ENCODE results near the gene SH3BGR.

The SH3BGR gene

DNA sequence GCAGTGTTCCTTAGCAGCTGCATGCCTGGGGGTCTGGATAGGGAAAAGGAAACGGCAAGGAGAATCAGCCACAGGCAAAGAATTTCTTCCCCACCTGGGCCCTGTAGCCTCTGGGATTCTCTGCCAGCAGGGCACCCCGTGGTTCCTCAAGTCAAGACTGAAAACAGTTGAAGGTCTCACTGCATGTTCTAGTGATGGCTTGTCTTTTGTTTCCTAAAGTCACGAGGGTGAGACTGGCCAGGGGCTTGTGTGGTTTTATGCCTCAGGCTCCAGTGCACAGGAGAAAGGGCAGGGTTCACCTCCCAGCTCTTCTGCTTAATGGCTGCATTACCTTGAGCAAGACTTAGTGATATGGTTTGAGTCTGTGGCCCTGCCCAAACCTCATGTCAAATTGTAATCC is 107.7 kb downstream of the SH3BGR start:
- Mint-ChIP-seq H3K27me3 (no peaks in the 10 kb centered on the region), H3K36me3 (ENCODE audit: insufficient read depth) (no peaks in the 10 kb centered on the region), H3K4me3 (no peak overlapping the region), H3K27ac (no peak overlapping the region), H3K9me3 (no peaks in the 10 kb centered on the region), H3K4me1 (ENCODE audit: low read depth in 2 of 2) (no peaks in the 10 kb centered on the region)
- ATAC-seq (replicated peaks), result no peak
- no peak for DNase-seq

- H3K36me3 Mint-ChIP-seq (ENCODE audit: insufficient read depth), result no peaks in the 10 kb centered on the region
- H3K4me3 Mint-ChIP-seq, result no peak overlapping the region
- no peaks in the 10 kb centered on the region for H3K9me3 Mint-ChIP-seq
- DNase-seq, result no peak
- H3K27me3 Mint-ChIP-seq, result no peaks in the 10 kb centered on the region
- ATAC-seq (replicated peaks), result no peak
- H3K27ac Mint-ChIP-seq, result no peak overlapping the region
- H3K4me1 Mint-ChIP-seq (ENCODE audit: low read depth in 2 of 2), result no peaks in the 10 kb centered on the region
These were observed 109.4 kb downstream of the SH3BGR start for GRCh38 chr21:39561140-39561539.

DNA sequence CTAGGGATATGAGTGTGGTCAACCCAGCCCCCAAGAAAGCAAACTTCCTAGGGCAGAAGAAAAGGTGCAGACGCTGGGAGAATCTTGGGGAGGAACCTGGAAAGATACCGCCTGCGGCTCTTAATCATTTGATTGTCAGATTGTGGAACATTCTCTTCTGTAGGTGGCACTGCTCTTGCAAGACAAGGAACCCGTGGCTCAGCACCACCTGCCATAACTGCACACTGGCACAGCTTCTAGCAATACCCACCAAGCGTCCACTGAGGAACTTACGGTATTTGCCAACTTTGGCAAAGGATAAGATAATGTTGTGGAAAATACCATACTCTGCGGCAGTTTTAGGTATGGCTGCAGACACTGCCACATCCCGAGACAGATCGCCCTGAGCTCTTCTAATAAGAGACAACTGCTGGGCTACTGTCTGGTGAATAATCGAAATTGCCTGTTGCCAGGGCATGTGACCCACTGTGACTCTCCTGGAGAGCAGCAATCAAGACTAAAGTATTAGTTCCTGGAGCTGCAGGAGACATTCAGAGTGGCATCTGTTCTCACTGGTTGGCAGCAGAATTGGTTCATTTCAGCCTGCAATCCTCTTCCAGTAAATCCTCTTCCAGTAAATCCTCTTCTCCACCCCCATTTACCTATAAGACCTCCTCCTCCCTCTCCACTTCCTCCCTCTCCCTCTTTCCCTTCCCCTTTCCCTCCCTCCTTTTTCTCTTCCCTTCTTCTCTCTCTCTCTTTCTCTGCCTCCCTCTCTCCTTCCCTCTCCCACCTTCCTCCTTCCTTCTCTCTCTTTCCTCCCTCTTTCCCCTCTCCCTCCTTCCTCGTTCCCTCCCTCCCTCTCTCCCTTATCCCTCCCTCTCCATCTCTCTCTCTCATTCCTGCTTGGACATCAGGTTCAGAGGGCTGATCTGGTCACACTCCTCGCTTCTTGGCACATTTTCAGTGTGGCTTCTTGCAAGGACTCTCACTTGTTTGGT is 111.3 kb downstream of the SH3BGR start:
- Mint-ChIP-seq H3K27ac (no peak overlapping the region), H3K9me3 (no peaks in the 10 kb centered on the region), H3K4me1 (ENCODE audit: low read depth in 2 of 2) (no peaks in the 10 kb centered on the region), H3K36me3 (ENCODE audit: insufficient read depth) (no peaks in the 10 kb centered on the region), H3K4me3 (no peak overlapping the region), H3K27me3 (no peaks in the 10 kb centered on the region)
- DNase-seq, result no peak
- ATAC-seq (replicated peaks), result no peak

- no peaks in the 10 kb centered on the region for H3K36me3 Mint-ChIP-seq (ENCODE audit: insufficient read depth)
- H3K4me1 Mint-ChIP-seq (ENCODE audit: low read depth in 2 of 2), result no peaks in the 10 kb centered on the region
- no peaks in the 10 kb centered on the region for H3K9me3 Mint-ChIP-seq
These were observed 112.4 kb downstream of the SH3BGR start for GRCh38 chr21:39564200-39564599.

More at GRCh38 chr21:39564200-39564599, 112.4 kb downstream of the SH3BGR start:
- H3K27ac Mint-ChIP-seq, result no peak overlapping the region
- no peaks in the 10 kb centered on the region for H3K27me3 Mint-ChIP-seq
- DNase-seq, result no peak
- no peak overlapping the region for H3K4me3 Mint-ChIP-seq
- no peak for ATAC-seq (replicated peaks)
